Activated CD4-positive, alpha-beta T cell treated with anti-CD3 and anti-CD28 coated beads for 36 hours (primary cell): ENCODE data around the gene PANX2. TPM values are rescaled to one million over a fixed set of nuclear protein-coding genes. Genes with fewer than 3 reads are reported as not detected.

ENCODE experiments used
- ATAC-seq: fragments of 200-7000 bp; cut with Tn5 transposase; one replicate; pipeline ENCODE4 v1.10.0; 2021; ENCODE audit warnings: mild to moderate bottlenecking, moderate library complexity
- CTCF ChIA-PET: fragments of 350-600 bp; sonication (Branson Sonifier 250); formaldehyde crosslinking; loops from one replicate; lab custom pipeline; 2021; ENCODE audit warnings: antibody characterized with exemption; lab: Charles Lee
- POLR2A ChIA-PET: fragments of 350-600 bp; sonication (Branson Sonifier 250); formaldehyde crosslinking; loops from one replicate; lab custom pipeline; 2021; ENCODE audit warnings: antibody characterized with exemption, inconsistent platforms; lab: Charles Lee
- DNase-seq: peaks from one replicate; pipeline ENCODE4 v3.0.0-alpha.2; 2020
- H3K27ac Mint-ChIP-seq: one replicate; pipeline ENCODE4 v1.8.0; 2021; ENCODE audit warnings: mixed read lengths
- H3K27me3 Mint-ChIP-seq: one replicate; pipeline ENCODE4 v1.8.0; 2021; ENCODE audit warnings: mixed read lengths
- H3K36me3 Mint-ChIP-seq: one replicate; pipeline ENCODE4 v1.8.0; 2021; ENCODE audit warnings: low read depth, mixed read lengths
- H3K4me1 Mint-ChIP-seq: one replicate; pipeline ENCODE4 v1.8.0; 2021; ENCODE audit warnings: mixed read lengths
- H3K4me3 Mint-ChIP-seq: one replicate; pipeline ENCODE4 v1.8.0; 2021; ENCODE audit warnings: mild to moderate bottlenecking, moderate library complexity, mixed read lengths
- H3K9me3 Mint-ChIP-seq: one replicate; pipeline ENCODE4 v1.8.0; 2021; ENCODE audit warnings: low read depth, mixed read lengths
- intact Hi-C, 2 experiments: fragments of 100-400 bp; cut with DNase I in 1 of 2; cut with micrococcal nuclease in 1 of 2; formaldehyde crosslinking; loops; one replicate each; pipeline versions ENCODE4 v1.14.2 to v1.15.1; 2022 to 2024; cut with DNase I, micrococcal nuclease
- total RNA-seq, 2 experiments: library from RNA; stranded (reverse); gene quantifications; one replicate each; pipeline ENCODE4 v1.2.3, GENCODE V29; 2021

The PANX2 gene
- total RNA-seq, 2 experiments from 2014 or later = 2.2 to 2.7 TPM

DNA sequence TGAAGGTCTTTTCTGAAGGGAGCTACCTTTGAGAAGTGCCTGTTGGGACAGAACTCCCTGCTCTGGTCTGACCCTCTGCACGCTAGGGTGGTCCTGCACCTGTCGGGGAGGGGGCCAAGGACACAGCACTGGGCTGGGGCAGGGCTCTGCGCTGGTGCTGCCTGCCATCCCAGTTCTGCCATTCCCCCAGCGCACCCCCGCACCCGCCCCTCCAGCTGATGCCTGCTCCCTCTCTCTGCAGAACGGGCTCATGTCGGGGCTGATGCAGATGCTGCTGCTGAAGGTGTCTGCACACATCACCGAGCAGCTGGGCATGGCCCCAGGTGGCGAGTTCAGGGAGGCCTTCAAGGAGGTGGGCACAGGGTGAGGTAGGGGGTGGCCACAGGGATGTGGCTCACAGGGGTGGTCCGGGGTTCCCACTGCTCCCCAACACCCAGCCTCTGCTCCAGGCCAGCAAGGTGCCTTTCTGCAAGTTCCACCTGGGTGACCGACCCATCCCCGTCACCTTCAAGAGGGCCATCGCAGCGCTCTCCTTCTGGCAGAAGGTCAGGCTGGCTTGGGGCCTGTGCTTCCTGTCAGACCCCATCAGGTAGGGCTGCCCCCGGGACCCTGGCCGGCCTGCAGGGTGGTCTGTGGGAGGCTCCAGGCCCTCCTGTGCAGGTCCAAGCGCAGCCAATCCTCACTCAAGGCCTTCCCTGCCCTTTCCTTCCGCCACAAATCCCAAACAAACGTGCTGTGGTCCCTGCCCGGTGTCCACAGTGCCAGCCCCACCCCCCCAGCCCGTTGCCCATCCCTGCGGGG lies 26.7 kb downstream of the PANX2 start:
- DNase-seq (no peak), ATAC-seq (no peak)
- intact Hi-C loops = loop anchor here in 1 of 2 experiments (10.0 kb wide), 1 partner anchor 262 kb away; no protein-coding TSS in a partner anchor
- H3K27me3 Mint-ChIP-seq = no peaks in the 10 kb centered on the region
- H3K9me3 Mint-ChIP-seq = no peaks in the 10 kb centered on the region
- H3K27ac Mint-ChIP-seq = no peak overlapping the region
- no peak overlapping the region for H3K4me3 Mint-ChIP-seq
- peaks cover 15% of the 10 kb centered on the region for H3K4me1 Mint-ChIP-seq
- POLR2A ChIA-PET = no interaction called here
- CTCF ChIA-PET = no interaction called here
- peaks cover 21% of the 10 kb centered on the region for H3K36me3 Mint-ChIP-seq

GRCh38 chr22:50197856-50198623 lies 27.5 kb downstream of the PANX2 start:
- ATAC-seq (no peak), DNase-seq (no peak)
- POLR2A ChIA-PET = no interaction called here
- H3K4me1 Mint-ChIP-seq = peaks cover 12% of the 10 kb centered on the region
- intact Hi-C loops = loop anchor here in 1 of 2 experiments (10.0 kb wide), 1 partner anchor 263 kb away; no protein-coding TSS in a partner anchor
- H3K36me3 Mint-ChIP-seq = peaks cover 18% of the 10 kb centered on the region
- no peak overlapping the region for H3K27ac Mint-ChIP-seq
- H3K9me3 Mint-ChIP-seq = no peaks in the 10 kb centered on the region
- no peak overlapping the region for H3K4me3 Mint-ChIP-seq
- CTCF ChIA-PET = no interaction called here
- H3K27me3 Mint-ChIP-seq = no peaks in the 10 kb centered on the region

DNA sequence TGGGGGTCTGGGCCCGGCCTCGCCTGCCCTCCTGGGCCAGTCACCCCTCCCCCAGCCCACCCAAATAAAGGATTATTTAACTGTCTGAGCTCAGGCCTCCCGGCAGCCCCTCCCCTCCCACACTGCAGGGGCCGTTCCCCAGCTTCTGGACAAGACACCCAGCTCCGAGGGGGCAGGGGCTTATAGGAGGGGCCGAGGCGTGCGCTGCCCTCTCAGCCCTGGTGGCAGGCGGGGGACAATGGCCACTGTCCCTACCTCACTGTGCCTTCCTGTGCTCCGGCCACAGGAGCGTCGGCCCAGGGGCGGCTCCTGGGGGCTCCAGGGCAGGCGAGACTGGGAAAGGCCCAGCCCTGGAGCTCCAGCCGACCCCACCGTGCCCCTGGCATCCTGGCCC lies 28.1 kb downstream of the PANX2 start:
- Mint-ChIP-seq H3K27ac (no peak overlapping the region), H3K9me3 (no peaks in the 10 kb centered on the region), H3K4me3 (no peak overlapping the region), H3K4me1 (peaks cover 17% of the 10 kb centered on the region), H3K36me3 (peaks cover 23% of the 10 kb centered on the region), H3K27me3 (no peaks in the 10 kb centered on the region)
- DNase-seq (no peak), ATAC-seq (no peak)
- CTCF ChIA-PET = no interaction called here
- POLR2A ChIA-PET = no interaction called here
- intact Hi-C loops = loop anchor here in 1 of 2 experiments (10.0 kb wide), 1 partner anchor 264 kb away; no protein-coding TSS in a partner anchor

DNA sequence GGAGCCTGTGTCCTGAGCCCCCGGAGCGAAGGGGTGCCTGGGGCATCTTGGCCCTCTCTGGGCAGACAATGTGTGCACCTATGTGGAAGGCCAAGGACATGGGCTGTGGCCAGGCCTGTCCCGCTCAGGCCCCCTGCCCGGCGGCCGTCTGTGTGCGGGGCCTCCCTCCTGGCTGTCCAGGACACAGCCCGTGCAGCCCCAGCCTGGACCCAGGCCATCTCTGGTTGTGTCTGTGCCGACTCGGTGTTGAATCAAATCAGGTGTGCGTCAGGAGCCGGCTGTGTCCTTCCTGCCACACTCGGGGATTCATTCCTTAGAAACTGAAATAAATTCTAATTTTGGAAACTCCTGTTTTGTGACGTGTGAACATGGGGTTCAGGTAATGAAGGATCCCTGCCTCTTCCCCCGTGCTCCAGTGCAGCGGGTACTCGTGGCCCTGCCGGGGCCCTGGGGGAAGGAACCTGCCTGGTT lies 28.8 kb downstream of the PANX2 start:
- ChIA-PET POLR2A (no interaction called here), CTCF (interaction anchor here (0.6 kb wide), 1 partner anchor 432 kb away, joined by 3 read pairs; no protein-coding TSS in a partner anchor)
- Mint-ChIP-seq H3K27ac (no peak overlapping the region), H3K4me3 (peak overlapping the region; percentile 66), H3K4me1 (peaks cover 20% of the 10 kb centered on the region), H3K27me3 (no peaks in the 10 kb centered on the region), H3K36me3 (peaks cover 26% of the 10 kb centered on the region), H3K9me3 (no peaks in the 10 kb centered on the region)
- DNase-seq (no peak), ATAC-seq (no peak)
- intact Hi-C loops = loop anchor here in 1 of 2 experiments (10.0 kb wide), 1 partner anchor 264 kb away; no protein-coding TSS in a partner anchor

DNA sequence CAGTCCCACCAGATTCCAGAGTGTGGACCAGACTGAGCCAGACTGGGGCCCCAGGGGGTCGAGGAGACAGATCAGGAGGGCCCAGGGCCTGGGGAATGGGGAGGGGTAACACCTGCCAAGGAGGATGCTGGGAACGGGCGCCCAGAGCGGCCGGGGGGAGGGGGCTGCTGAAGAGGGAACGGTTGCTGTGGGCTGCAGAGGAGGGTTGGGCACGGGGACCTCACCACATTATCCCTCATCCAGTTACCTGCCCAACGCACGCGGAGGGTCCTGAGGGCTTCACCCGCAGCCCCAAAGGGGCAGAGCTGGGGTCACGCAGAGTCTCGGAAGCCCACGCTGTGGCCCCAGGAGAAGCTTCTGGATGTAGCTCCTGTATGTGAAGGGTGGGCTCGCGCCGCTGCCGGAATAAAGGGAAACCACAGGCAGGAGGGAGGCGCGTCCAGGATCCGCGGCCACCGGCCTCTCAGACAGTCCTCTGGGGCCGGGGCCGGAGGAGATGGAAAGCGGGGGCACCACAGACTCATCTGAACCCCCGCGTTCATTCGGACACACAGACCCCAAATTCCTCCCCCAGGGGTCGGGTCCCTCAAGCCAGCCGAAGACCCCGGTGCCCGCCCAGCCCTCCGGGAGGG lies 29.4 kb downstream of the PANX2 start:
- intact Hi-C loops = loop anchor here (1.0 to 10.0 kb wide), 6 partner anchors 9 to 265 kb away; partner anchors contain the start of gene TRABD (in 1 of the 2)
- peak; percentile 1 for ATAC-seq
- no peak overlapping the region for H3K27ac Mint-ChIP-seq
- H3K9me3 Mint-ChIP-seq = no peaks in the 10 kb centered on the region
- POLR2A ChIA-PET = no interaction called here
- H3K4me3 Mint-ChIP-seq = peak overlapping the region; percentile 66
- H3K27me3 Mint-ChIP-seq = no peaks in the 10 kb centered on the region
- H3K4me1 Mint-ChIP-seq = peaks cover 22% of the 10 kb centered on the region
- CTCF ChIA-PET = interaction anchor here (0.6 kb wide), 1 partner anchor 431 kb away, joined by 3 read pairs; no protein-coding TSS in a partner anchor
- peaks cover 26% of the 10 kb centered on the region for H3K36me3 Mint-ChIP-seq
- DNase-seq = no peak

DNA sequence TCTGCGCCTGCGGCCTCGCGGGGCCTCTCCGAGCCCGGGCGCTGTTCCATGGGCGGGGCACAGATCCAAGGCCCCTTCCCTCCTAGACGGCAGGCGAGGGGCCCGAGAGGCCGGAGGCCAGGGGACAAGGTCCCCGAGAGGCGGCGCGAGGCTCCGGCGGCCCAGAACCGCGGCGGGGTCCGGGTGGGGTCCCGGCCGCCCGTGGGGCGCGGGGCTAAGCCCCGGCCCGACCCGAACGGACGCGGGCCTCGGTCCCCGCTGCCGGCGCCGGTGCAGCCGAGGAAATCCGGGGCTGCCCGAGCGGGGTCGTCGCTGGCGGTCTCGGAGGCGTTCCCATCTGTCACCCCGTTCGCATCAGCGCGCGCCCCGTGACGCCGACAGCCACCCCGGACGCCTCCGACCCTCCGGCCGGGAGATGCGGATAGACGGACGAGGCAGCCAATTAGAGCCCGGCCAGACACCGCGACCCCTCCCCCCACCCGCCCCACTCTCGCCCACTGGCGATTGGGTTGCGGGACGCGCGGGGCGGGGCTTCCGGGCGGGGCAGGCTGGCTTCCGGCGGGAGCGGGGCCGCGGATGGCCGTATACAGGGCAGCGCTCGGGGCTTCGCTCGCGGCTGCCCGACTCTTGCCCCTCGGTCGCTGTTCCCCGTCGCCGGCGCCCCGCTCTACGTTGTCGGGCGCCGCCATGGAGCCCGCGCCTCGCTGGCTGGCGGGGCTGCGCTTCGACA lies 30.1 kb downstream of the PANX2 start, which contains the start of gene SELENOO:
Gene SELENOO, plus strand, starts transcription at position 551 of the 730 bp plus-strand sequence. Its CDS starts 26 bp downstream, at position 577.
- Mint-ChIP-seq H3K27ac (no peak within 1 kb of the TSS), H3K27me3 (no peaks in the 10 kb centered on the region), H3K36me3 (peaks cover 26% of the 10 kb centered on the region), H3K4me1 (peaks cover 23% of the 10 kb centered on the region), H3K4me3 (peak within 1 kb of the TSS; percentile 79), H3K9me3 (no peaks in the 10 kb centered on the region)
- intact Hi-C loops = loop anchor here (1.0 kb wide), 5 partner anchors 9 to 142 kb away; partner anchors contain the start of gene TRABD (in 1 of the 2)
- DNase-seq (peak; percentile 94), ATAC-seq (peak; percentile 91)
- POLR2A ChIA-PET = interaction anchor here (1.2 kb wide), 1 partner anchor 10 kb away, joined by 4 read pairs; no protein-coding TSS in a partner anchor
- CTCF ChIA-PET = interaction anchor here (0.6 to 1.3 kb wide), 2 partner anchors 9 to 307 kb away, joined by 3 to 4 read pairs; no protein-coding TSS in a partner anchor

- Mint-ChIP-seq H3K9me3 (no peaks in the 10 kb centered on the region), H3K27me3 (no peaks in the 10 kb centered on the region), H3K27ac (peak overlapping the region; percentile 19), H3K4me1 (peaks cover 23% of the 10 kb centered on the region), H3K4me3 (peak overlapping the region; percentile 79), H3K36me3 (peaks cover 21% of the 10 kb centered on the region)
- ChIA-PET POLR2A (interaction anchor here (1.2 kb wide), 1 partner anchor 10 kb away, joined by 4 read pairs; no protein-coding TSS in a partner anchor), CTCF (interaction anchor here (0.6 to 1.3 kb wide), 2 partner anchors 10 to 307 kb away, joined by 3 to 4 read pairs; no protein-coding TSS in a partner anchor)
- ATAC-seq = peak; percentile 25
- intact Hi-C loops = no loop called here
- DNase-seq = peak; percentile 50
Observed at GRCh38 chr22:50201191-50202129, 30.9 kb downstream of the PANX2 start.

GRCh38 chr22:50202130-50202666 lies 31.7 kb downstream of the PANX2 start:
- peak overlapping the region; percentile 79 for H3K4me3 Mint-ChIP-seq

GRCh38 chr22:50203288-50203687 lies 32.8 kb downstream of the PANX2 start:
- Mint-ChIP-seq H3K27me3 (no peaks in the 10 kb centered on the region), H3K4me3 (no peak overlapping the region), H3K27ac (no peak overlapping the region), H3K4me1 (peaks cover 23% of the 10 kb centered on the region), H3K36me3 (peaks cover 15% of the 10 kb centered on the region), H3K9me3 (no peaks in the 10 kb centered on the region)
- no peak for DNase-seq
- POLR2A ChIA-PET = no interaction called here
- intact Hi-C loops = no loop called here
- CTCF ChIA-PET = interaction anchor here (1.0 kb wide), 1 partner anchor 12 kb away, joined by 3 read pairs; no protein-coding TSS in a partner anchor
- ATAC-seq = no peak

More at GRCh38 chr22:50202130-50202666, 31.7 kb downstream of the PANX2 start:
- Mint-ChIP-seq H3K27ac (peak overlapping the region; percentile 19), H3K9me3 (no peaks in the 10 kb centered on the region), H3K36me3 (peaks cover 20% of the 10 kb centered on the region), H3K4me1 (peaks cover 23% of the 10 kb centered on the region), H3K27me3 (no peaks in the 10 kb centered on the region)
- no peak for DNase-seq
- intact Hi-C loops = no loop called here
- CTCF ChIA-PET = interaction anchor here (1.3 kb wide), 1 partner anchor 10 kb away, joined by 4 read pairs; no protein-coding TSS in a partner anchor
- ATAC-seq = no peak
- POLR2A ChIA-PET = interaction anchor here (1.2 kb wide), 1 partner anchor 11 kb away, joined by 4 read pairs; no protein-coding TSS in a partner anchor
